Activated T-helper 2 cell treated with anti-CD3 and anti-CD28 coated beads, Interferon-gamma antibody, Interleukin-2, Interleukin-4, amounts not matched to agents 10 μg/mL and 5 μg/mL and 100 μg/mL, durations not matched to agents 14 hours and 24 hours and 36 hours (primary cell): ENCODE measurements around the gene SCRN2. TPM values are rescaled to one million over a fixed set of nuclear protein-coding genes. Genes with fewer than 3 reads are reported as not detected.

Experiments
- DNase-seq: peaks from one replicate; pipeline ENCODE4 v3.0.0; 2021; ENCODE audit warnings: low spot score
- H3K27ac Mint-ChIP-seq: one replicate; pipeline ENCODE4 v1.8.0; 2021; ENCODE audit warnings: mixed read lengths
- H3K27me3 Mint-ChIP-seq: one replicate; pipeline ENCODE4 v1.8.0; 2021; ENCODE audit warnings: low read depth, mixed read lengths
- H3K36me3 Mint-ChIP-seq: one replicate; pipeline ENCODE4 v1.8.0; 2021; ENCODE audit warnings: low read depth, mixed read lengths
- H3K4me1 Mint-ChIP-seq: one replicate; pipeline ENCODE4 v1.8.0; 2021; ENCODE audit warnings: low read depth, mixed read lengths
- H3K4me3 Mint-ChIP-seq: one replicate; pipeline ENCODE4 v1.8.0; 2021; ENCODE audit warnings: low read depth, mild to moderate bottlenecking, moderate library complexity, mixed read lengths
- H3K9me3 Mint-ChIP-seq: one replicate; pipeline ENCODE4 v1.8.0; 2021; ENCODE audit warnings: mixed read lengths
- intact Hi-C: fragments of 100-400 bp; cut with micrococcal nuclease; formaldehyde crosslinking; loops from one replicate; pipeline ENCODE4 v1.15.1; 2023
- total RNA-seq: library from RNA; stranded (reverse); gene quantifications from 2 replicates; pipeline ENCODE4 v1.2.3, GENCODE V29; 2022

SCRN2 gene
- total RNA-seq, 1 donor from 2014 or later = 27.5 TPM

DNA sequence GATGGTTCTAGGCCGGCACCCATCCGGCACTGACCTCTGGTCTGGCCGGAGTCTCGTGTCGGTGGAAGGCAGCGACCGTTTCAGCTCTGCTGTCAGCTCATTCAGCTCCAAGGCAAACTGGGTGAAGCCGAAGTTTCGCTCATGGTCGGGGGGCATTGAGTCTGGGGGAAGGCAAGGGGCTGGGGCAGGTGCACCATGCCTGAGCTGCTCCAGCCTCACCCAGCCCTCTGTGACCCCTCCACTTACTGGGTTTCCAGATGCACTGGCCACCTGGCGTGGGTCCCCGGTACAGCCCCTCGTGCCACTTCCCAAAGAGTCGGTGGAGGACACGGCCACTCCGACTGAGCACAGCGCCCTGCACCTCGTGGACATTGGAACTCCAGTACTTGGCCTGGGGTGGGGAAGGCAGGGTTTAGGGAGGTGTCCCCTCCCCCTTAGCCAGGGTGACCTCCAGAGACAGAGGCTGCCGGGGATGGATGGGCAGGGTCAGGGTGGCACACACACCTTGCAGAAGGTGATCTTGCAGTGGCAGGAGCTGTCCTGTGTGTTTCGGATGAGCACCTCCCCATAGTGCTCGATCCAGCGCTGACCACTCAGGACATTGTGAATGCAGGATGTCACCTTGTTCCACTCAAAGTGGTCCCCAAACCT, 32.1 kb downstream of the SCRN2 start:
- no peak for DNase-seq
- Mint-ChIP-seq H3K4me1 (peaks cover 4% of the 10 kb centered on the region), H3K9me3 (no peaks in the 10 kb centered on the region), H3K27me3 (no peaks in the 10 kb centered on the region), H3K4me3 (no peak overlapping the region), H3K36me3 (peaks cover 27% of the 10 kb centered on the region), H3K27ac (no peak overlapping the region)
- intact Hi-C loops = loop anchor here (10.0 kb wide), 1 partner anchor 144 kb away; no protein-coding TSS in a partner anchor

DNA sequence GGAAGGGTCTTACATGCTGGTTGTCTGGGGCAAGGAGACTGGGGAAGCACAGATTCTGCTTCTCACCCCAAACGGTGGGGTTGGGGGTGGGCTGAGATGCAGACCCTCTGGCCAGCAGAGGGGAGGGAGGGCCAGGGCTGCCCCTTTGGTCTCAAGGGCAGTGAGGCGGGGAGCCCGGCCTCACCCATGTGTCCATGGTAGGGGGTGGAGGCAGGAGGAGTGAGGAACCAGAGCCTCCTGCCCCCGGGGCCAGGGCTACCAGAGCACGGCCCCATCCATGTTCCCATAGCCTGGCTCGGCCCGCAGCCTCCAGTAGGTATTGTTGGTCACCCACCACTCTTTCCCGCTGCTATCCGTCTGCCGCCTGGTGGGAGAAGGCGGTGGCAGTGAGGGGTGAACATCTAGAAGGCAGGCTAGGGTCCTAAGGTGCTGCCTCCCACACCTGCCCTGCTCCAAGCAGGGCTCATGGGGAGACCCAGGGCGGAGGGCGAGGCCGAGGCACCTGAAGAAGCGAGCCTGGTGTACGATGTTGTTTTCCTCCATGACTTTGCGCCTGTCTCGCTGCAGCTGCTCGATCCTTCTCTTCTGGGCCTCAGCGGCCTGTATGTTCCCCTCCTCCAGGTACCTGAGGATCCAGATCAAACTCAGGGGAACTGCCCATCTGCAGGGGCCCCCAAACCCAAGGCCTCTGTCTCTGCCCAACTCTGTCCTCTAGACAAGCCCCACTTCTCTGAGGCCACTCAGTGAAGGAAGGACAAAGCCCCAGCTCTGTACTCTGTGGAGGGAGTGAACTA, 32.8 kb downstream of the SCRN2 start:
- peaks cover 27% of the 10 kb centered on the region for H3K36me3 Mint-ChIP-seq
- no peak overlapping the region for H3K27ac Mint-ChIP-seq
- intact Hi-C loops = loop anchor here (10.0 kb wide), 1 partner anchor 143 kb away; no protein-coding TSS in a partner anchor
- H3K4me1 Mint-ChIP-seq = peaks cover 4% of the 10 kb centered on the region
- DNase-seq = no peak
- H3K27me3 Mint-ChIP-seq = no peaks in the 10 kb centered on the region
- H3K4me3 Mint-ChIP-seq = no peak overlapping the region
- no peaks in the 10 kb centered on the region for H3K9me3 Mint-ChIP-seq

DNA sequence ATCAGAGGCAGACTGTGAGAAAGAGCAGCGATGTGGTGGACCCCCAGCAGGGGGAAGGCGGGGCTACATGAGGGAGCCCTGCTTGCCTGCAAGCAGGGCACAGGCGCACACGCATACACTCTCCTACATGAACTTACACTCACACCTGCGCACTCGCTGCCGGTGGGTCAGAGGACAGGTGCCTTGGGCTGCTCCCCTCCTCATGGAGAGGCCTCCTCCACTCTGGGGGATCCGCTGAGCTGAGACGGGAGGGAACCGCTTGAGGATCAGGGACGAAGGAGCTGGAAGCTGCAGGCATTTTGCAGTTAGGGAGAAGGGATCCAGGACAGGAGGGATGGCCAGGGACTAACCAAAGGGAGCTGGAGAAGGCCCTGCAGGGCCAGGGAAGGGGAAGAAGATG, 33.7 kb downstream of the SCRN2 start:
- DNase-seq = no peak
- Mint-ChIP-seq H3K27ac (no peak overlapping the region), H3K4me3 (no peak overlapping the region), H3K27me3 (no peaks in the 10 kb centered on the region), H3K9me3 (no peaks in the 10 kb centered on the region), H3K36me3 (peaks cover 27% of the 10 kb centered on the region), H3K4me1 (peaks cover 4% of the 10 kb centered on the region)
- intact Hi-C loops = loop anchor here (10.0 kb wide), 1 partner anchor 143 kb away; no protein-coding TSS in a partner anchor

DNA sequence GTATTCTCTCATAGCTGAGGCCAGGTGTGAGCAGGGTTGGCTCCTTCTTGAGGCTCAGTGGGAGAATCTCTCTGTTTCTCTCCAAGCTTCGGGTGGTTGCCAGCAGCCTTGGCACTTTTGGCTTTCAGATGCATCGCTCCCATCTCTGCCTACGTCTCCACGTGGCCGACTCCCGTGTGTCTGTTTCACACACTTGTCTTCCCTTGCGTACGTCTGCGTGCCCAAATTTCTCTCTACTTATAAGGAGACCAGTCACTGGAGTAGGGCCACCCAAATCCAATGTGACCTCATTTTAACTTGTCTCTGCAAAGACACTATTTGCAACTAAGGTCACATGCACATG, 34.2 kb downstream of the SCRN2 start:
- H3K27ac Mint-ChIP-seq = no peak overlapping the region
- no peak for DNase-seq
- peaks cover 26% of the 10 kb centered on the region for H3K36me3 Mint-ChIP-seq

DNA sequence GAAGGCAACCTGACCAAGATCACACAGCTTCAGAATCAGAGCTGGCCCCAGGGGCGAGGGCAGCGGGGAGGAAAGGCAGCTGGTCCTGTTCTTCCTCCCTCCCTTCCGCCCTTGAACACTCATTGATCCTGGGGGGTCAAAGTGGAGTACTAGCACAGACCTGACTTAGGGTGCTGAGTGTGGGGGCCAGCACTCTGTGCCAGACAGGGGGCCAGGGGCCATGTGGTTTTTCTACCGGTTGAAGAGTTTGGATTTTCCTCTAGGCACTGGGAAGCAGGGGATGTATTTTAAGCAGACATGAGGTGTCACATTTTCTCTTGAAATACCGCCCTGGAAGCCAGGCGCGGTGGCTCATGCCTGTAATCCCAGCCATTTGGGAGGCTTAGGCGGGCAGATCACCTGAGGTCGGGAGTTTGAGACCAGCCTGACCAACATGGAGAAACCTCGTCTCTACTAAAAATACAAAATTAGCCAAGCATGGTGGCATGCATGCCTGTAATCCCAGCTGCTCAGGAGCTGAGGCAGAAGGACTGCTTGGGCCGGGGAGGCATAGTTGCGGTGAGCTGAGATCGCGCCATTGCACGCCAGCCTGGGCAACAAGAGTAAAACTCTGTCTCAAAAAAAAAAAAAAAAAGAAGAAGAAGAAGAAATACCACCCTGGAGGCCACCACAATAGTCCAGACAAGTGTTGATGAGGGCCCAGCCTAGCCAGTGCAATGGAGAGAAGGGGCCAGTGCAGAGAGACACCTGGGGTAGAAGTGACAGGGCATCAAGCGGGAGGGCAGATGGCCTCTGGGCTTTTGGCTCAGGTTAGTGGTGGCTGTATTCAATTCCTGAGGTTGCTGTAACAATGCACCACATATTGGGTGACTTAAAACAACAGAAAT, 34.8 kb downstream of the SCRN2 start:
- H3K4me1 Mint-ChIP-seq = peaks cover 4% of the 10 kb centered on the region

More for the DNA sequence above, 34.2 kb downstream of the SCRN2 start:
- Mint-ChIP-seq H3K4me1 (peaks cover 4% of the 10 kb centered on the region), H3K9me3 (no peaks in the 10 kb centered on the region), H3K27me3 (no peaks in the 10 kb centered on the region), H3K4me3 (no peak overlapping the region)
- intact Hi-C loops = loop anchor here (10.0 kb wide), 1 partner anchor 142 kb away; no protein-coding TSS in a partner anchor

DNA sequence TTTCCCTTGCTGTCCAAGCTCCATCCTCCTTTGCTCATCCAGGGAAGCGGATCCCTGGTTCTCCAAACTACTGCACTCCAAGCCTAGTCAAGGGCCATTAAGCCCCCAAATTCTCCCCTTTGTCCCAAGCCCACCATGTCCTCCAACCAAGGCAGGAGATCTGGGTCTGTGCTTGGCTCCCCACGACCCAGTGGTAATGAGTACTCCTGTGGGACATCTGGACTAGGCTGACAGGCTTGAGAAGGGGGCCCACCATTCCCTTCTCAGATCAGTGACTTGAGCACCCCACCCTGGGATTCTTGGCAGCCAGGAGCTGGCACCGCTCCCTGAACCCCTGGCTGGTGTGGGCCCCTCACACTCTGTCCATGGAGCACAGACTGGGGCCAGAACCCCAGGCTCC, 36.6 kb downstream of the SCRN2 start:
- H3K36me3 Mint-ChIP-seq = peaks cover 11% of the 10 kb centered on the region
- H3K27ac Mint-ChIP-seq = no peak overlapping the region
- no peaks in the 10 kb centered on the region for H3K27me3 Mint-ChIP-seq
- H3K9me3 Mint-ChIP-seq = no peaks in the 10 kb centered on the region
- no peak for DNase-seq
- no peaks in the 10 kb centered on the region for H3K4me1 Mint-ChIP-seq
- H3K4me3 Mint-ChIP-seq = no peak overlapping the region
- intact Hi-C loops = loop anchor here (5.0 to 10.0 kb wide), 2 partner anchors 107 to 140 kb away; no protein-coding TSS in a partner anchor

More for the DNA sequence above, 34.8 kb downstream of the SCRN2 start:
- Mint-ChIP-seq H3K36me3 (peaks cover 19% of the 10 kb centered on the region), H3K27me3 (no peaks in the 10 kb centered on the region), H3K27ac (no peak overlapping the region), H3K4me3 (no peak overlapping the region), H3K9me3 (no peaks in the 10 kb centered on the region)
- DNase-seq = no peak
- intact Hi-C loops = loop anchor here (10.0 kb wide), 1 partner anchor 141 kb away; no protein-coding TSS in a partner anchor

DNA sequence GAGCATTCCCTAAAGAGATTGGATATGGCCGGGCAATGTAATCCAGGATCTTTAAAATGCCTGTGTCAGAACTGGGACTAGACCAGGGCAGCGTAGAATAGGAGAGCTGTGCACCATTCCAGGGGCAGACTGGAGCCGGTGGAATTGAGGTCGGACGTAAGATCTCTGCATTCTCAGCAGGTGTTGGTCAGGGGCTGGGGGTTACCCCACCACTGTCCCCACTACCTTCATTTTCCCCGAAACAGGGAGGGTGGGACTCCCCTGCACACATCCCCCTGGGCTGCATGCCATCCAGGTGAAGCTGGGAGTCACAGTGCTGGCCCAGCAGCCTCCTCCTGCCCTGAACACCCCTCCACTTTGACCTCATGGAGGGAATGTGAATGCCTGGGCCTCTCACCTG, 37.3 kb downstream of the SCRN2 start:
- Mint-ChIP-seq H3K36me3 (peaks cover 11% of the 10 kb centered on the region), H3K4me1 (no peaks in the 10 kb centered on the region), H3K27ac (no peak overlapping the region), H3K4me3 (no peak overlapping the region), H3K27me3 (no peaks in the 10 kb centered on the region), H3K9me3 (no peaks in the 10 kb centered on the region)
- DNase-seq = no peak
- intact Hi-C loops = loop anchor here (5.0 to 10.0 kb wide), 2 partner anchors 106 to 139 kb away; no protein-coding TSS in a partner anchor

DNA sequence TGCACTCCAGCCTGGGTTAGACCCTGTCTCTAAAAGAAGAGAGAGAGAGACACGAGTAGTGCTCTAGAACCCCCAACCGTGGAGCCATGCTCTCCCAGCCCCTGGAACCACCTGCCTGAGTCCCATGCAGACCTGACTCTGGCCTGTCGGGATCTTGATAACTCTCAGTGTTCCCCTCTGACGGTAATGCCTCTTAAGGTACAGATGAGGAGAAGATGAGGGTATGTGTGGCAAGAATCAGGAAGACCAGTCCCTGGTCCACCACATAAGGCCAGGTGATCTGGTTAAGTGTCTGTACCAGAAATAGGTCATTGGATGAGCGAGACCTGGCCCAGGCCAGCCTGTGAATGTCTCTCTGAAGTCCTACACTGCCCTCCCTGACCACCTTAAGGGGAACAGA, 37.9 kb downstream of the SCRN2 start:
- no peaks in the 10 kb centered on the region for H3K27me3 Mint-ChIP-seq
- no peaks in the 10 kb centered on the region for H3K4me1 Mint-ChIP-seq
- intact Hi-C loops = loop anchor here (5.0 to 10.0 kb wide), 2 partner anchors 106 to 138 kb away; no protein-coding TSS in a partner anchor
- peaks cover 7% of the 10 kb centered on the region for H3K36me3 Mint-ChIP-seq
- H3K4me3 Mint-ChIP-seq = no peak overlapping the region
- no peak for DNase-seq
- H3K27ac Mint-ChIP-seq = no peak overlapping the region
- H3K9me3 Mint-ChIP-seq = no peaks in the 10 kb centered on the region

DNA sequence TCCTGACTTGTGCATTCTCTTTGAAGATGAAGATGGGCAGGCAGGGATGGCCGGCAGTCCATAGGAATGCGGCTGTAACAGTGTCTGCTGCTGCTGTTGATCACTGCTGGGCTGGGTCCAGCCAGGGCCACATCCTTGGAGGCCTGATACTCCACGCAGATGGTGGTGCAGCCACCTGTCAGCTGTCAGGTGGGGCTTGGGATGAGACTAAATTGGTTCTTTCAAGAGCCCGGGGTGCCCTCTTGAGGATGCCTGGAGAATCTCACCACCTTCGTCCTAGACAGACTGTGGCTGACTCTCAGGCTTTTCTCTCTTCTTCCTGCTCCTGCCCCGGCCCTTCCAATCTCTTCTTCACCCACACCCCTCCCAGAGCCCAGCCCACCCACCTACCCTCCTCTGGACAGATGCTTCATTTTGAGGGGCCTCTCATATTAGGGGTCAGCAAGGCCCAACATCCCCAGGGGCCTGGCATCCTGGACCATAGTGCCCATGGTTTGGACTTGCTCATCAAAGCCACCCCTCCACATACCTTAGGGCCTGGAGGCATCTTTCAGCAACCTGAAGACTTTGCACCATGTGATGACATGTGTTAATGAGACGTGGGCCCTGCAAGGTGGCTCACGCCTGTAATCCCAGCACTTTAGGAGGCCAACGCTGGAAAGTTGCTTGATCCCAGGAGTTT, 38.6 kb downstream of the SCRN2 start:
- intact Hi-C loops = loop anchor here (1.0 to 10.0 kb wide), 3 partner anchors 26 to 138 kb away; no protein-coding TSS in a partner anchor
- H3K4me3 Mint-ChIP-seq = no peak overlapping the region
- no peaks in the 10 kb centered on the region for H3K9me3 Mint-ChIP-seq
- H3K4me1 Mint-ChIP-seq = no peaks in the 10 kb centered on the region
- H3K27me3 Mint-ChIP-seq = peaks cover 3% of the 10 kb centered on the region
- no peak overlapping the region for H3K27ac Mint-ChIP-seq
- H3K36me3 Mint-ChIP-seq = peaks cover 6% of the 10 kb centered on the region
- DNase-seq = peak; percentile 28

DNA sequence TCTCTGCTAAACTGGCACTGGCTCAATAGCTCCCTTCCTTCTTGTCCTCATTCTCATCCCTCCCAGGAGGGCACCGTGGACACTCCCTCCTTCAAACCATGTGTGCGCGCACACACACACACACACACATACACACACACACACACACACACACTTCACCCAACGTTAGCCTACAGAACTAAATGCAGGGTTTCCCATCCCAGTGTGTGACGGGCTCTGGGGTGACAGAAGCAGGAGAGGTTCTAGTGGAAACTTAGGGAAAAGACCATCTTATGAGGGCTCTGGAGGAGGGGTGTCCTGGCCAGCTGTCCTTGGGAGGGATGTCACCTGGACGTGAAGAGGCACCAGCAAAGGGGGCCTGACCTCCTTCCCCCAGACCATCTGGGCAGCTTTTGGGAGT, 39.2 kb downstream of the SCRN2 start:
- intact Hi-C loops = loop anchor here (1.0 to 10.0 kb wide), 3 partner anchors 26 to 137 kb away; no protein-coding TSS in a partner anchor
- no peak overlapping the region for H3K4me3 Mint-ChIP-seq
- H3K36me3 Mint-ChIP-seq = peaks cover under 1% of the 10 kb centered on the region
- no peaks in the 10 kb centered on the region for H3K4me1 Mint-ChIP-seq
- peaks cover 5% of the 10 kb centered on the region for H3K27me3 Mint-ChIP-seq
- DNase-seq = no peak
- no peak overlapping the region for H3K27ac Mint-ChIP-seq
- no peaks in the 10 kb centered on the region for H3K9me3 Mint-ChIP-seq

DNA sequence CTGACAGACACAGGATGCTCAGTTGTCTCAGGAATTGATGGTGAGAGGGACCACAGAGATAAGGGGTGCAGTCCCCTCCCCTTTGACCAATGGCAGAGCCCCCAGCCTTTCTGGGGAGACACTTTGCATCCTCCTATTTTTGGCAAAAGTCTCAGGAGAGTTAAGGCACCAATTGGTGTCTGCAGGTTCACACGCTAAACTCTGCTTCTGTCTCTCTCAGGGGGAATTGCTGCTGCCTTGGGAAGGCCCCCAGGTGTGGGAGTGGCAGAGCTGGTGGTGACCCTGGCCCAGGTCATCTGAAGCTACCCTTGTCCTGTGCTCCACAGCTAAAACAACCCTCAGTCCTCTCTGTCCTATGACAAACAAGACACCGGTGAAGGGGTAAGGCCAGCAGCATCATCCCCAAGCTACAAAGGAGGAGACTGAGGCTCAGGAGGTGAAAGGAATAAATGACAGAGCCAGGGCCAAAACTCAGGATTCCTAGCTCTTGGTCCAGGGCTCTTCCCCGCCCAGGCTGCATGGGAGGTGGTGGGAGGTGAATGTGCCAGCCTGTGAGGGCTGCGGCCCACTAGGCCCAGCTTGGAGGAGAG, 39.8 kb downstream of the SCRN2 start:
- no peaks in the 10 kb centered on the region for H3K4me1 Mint-ChIP-seq
- H3K27me3 Mint-ChIP-seq = peaks cover 5% of the 10 kb centered on the region
- no peak for DNase-seq
- H3K36me3 Mint-ChIP-seq = no peaks in the 10 kb centered on the region
- intact Hi-C loops = loop anchor here (5.0 to 10.0 kb wide), 2 partner anchors 104 to 136 kb away; no protein-coding TSS in a partner anchor
- H3K9me3 Mint-ChIP-seq = no peaks in the 10 kb centered on the region
- H3K27ac Mint-ChIP-seq = no peak overlapping the region
- H3K4me3 Mint-ChIP-seq = no peak overlapping the region
